Fibroblast of skin of left quadriceps (primary cell): Measurements from ENCODE around the gene PWWP2B.
"Not testable (repeated sequence)": the region's sequence is repeated elsewhere in the genome, so short reads cannot be mapped to it uniquely, and the experiment has no call there.

Experiments
- DNase-seq, 2 experiments: peaks; one replicate each; pipeline ENCODE4 v3.0.0-alpha.2; 2013; ENCODE audit warnings: low read depth in 2 of 2

Gene PWWP2B

GRCh38 chr10:132433671-132434340, 36.8 kb downstream of the PWWP2B start:
- DNase-seq: no peak

GRCh38 chr10:132434405-132435005, 37.5 kb downstream of the PWWP2B start:
- no peak for DNase-seq

GRCh38 chr10:132435320-132435719, 38.3 kb downstream of the PWWP2B start:
- not testable (repeated sequence) for DNase-seq

- not testable (repeated sequence) for DNase-seq
Observed at GRCh38 chr10:132436096-132436495, 39.1 kb downstream of the PWWP2B start.

- no peak for DNase-seq
Observed at GRCh38 chr10:132436861-132437410, 39.9 kb downstream of the PWWP2B start.

- DNase-seq: no peak
Observed at GRCh38 chr10:132437541-132437950, 40.5 kb downstream of the PWWP2B start.

GRCh38 chr10:132438091-132439024, 41.4 kb downstream of the PWWP2B start:
- no peak for DNase-seq

- no peak for DNase-seq
Observed at GRCh38 chr10:132439025-132439388, 42.0 kb downstream of the PWWP2B start.

- no peak for DNase-seq
Observed at GRCh38 chr10:132439424-132440163, 42.6 kb downstream of the PWWP2B start.

- no peak for DNase-seq
Observed at GRCh38 chr10:132440791-132441565, 44.0 kb downstream of the PWWP2B start.

GRCh38 chr10:132441818-132442524, 45.0 kb downstream of the PWWP2B start:
- no peak for DNase-seq

GRCh38 chr10:132442636-132443035, 45.6 kb downstream of the PWWP2B start:
- no peak for DNase-seq

GRCh38 chr10:132443605-132443982, 46.6 kb downstream of the PWWP2B start:
- DNase-seq: no peak

- DNase-seq: no peak
Observed at GRCh38 chr10:132443983-132444876, 47.2 kb downstream of the PWWP2B start.

- no peak for DNase-seq
Observed at GRCh38 chr10:132444877-132445351, 47.9 kb downstream of the PWWP2B start.

GRCh38 chr10:132445516-132446194, 48.7 kb downstream of the PWWP2B start:
- DNase-seq: no peak

GRCh38 chr10:132446195-132446581, 49.2 kb downstream of the PWWP2B start:
- no peak for DNase-seq

GRCh38 chr10:132446661-132447445, 49.9 kb downstream of the PWWP2B start:
- DNase-seq: no peak
